H1 (cell line): Measurements from ENCODE around the gene TFCP2L1. TPM values are rescaled to one million over a fixed set of nuclear protein-coding genes. Genes with fewer than 3 reads are reported as not detected.

ENCODE experiments used
- CTCF ChIA-PET: fragments of 300-600 bp; sonication (Branson Sonifier 250); formaldehyde crosslinking; loops from one replicate; lab custom pipeline; 2021; ENCODE audit not compliant: partially characterized antibody; lab: Charles Lee
- POLR2A ChIA-PET: fragments of 300-600 bp; sonication (Branson Sonifier 250); formaldehyde crosslinking; loops from one replicate; lab custom pipeline; 2021; ENCODE audit warnings: inconsistent platforms; ENCODE audit not compliant: partially characterized antibody; lab: Charles Lee
- DNase-seq, 2 experiments: peaks; one replicate each; pipeline versions ENCODE4 v3.0.0 to v3.0.0-alpha.2; 2010 to 2022; ENCODE audit warnings: low spot score in 2 of 2, low read depth in 1 of 2, mixed read lengths in 1 of 2
- FAIRE-seq: peaks from 2 replicates; lab custom pipeline; 2011; peaks lifted over from hg19 to GRCh38; lab: Jason Lieb, UNC
- H2AFZ ChIP-seq: 2 replicates; pipeline ENCODE4 v1.8.1; 2012; ENCODE audit warnings: low read length, inconsistent platforms
- H2AK5ac ChIP-seq: 2 replicates; pipeline ENCODE4 v1.6.1; 2013; ENCODE audit warnings: low read depth, low read length
- H2BK120ac ChIP-seq: replicated peaks from 2 replicates; pipeline ENCODE3; 2013; ENCODE audit warnings: low read depth, low read length, inconsistent platforms
- H2BK12ac ChIP-seq: 2 replicates; pipeline ENCODE4 v1.6.1; 2013; ENCODE audit warnings: low read depth, low read length
- H2BK15ac ChIP-seq: 2 replicates; pipeline ENCODE4 v1.6.1; 2013; ENCODE audit warnings: low read length
- H2BK20ac ChIP-seq: 2 replicates; pipeline ENCODE4 v1.6.1; 2013; ENCODE audit warnings: low read length
- H2BK5ac ChIP-seq: 2 replicates; pipeline ENCODE4 v1.6.1; 2013; ENCODE audit warnings: low read depth, low read length
- H3K14ac ChIP-seq: 2 replicates; pipeline ENCODE4 v1.6.1; 2013; ENCODE audit warnings: inconsistent platforms; ENCODE audit not compliant: insufficient read length
- H3K18ac ChIP-seq: 2 replicates; pipeline ENCODE4 v1.6.1; 2013; ENCODE audit warnings: low read length; ENCODE audit errors: extremely low read depth
- H3K23ac ChIP-seq: 2 replicates; pipeline ENCODE4 v1.6.1; 2013; ENCODE audit warnings: inconsistent platforms; ENCODE audit not compliant: insufficient read length
- H3K23me2 ChIP-seq: 2 replicates; pipeline ENCODE4 v1.6.1; 2013; ENCODE audit warnings: low read depth, low read length
- H3K27ac ChIP-seq: 2 replicates; pipeline ENCODE4 v1.6.1; 2011; ENCODE audit warnings: low read depth, low read length, inconsistent platforms
- H3K27me3 ChIP-seq, 4 experiments: replicated peaks in 1 of 4; 1 replicate in 1 of 4; 2 replicates in 3 of 4; pipeline versions ENCODE4 v1.6.1 to v1.8.1; 2011 to 2013; ENCODE audit warnings: low read length in 3 of 4, mild to moderate bottlenecking in 3 of 4, inconsistent platforms in 2 of 4, mixed read lengths in 2 of 4, moderate library complexity in 1 of 4; ENCODE audit not compliant: control insufficient read depth in 3 of 4, insufficient read depth in 3 of 4; ENCODE audit errors: extremely low read depth in 1 of 4
- H3K36me3 ChIP-seq, 4 experiments: 2 replicates each; pipeline versions ENCODE4 v1.6.1 to v1.8.1; 2011 to 2013; ENCODE audit warnings: mild to moderate bottlenecking in 4 of 4, low read length in 3 of 4, moderate library complexity in 2 of 4, control low read depth in 1 of 4, inconsistent platforms in 1 of 4; ENCODE audit not compliant: insufficient read depth in 4 of 4, control insufficient read depth in 2 of 4
- H3K4ac ChIP-seq: replicated peaks from 2 replicates; pipeline ENCODE3; 2013; ENCODE audit warnings: low read length, low read depth, mixed read lengths, inconsistent platforms; ENCODE audit not compliant: insufficient read length
- H3K4me1 ChIP-seq, 4 experiments: replicated peaks in 1 of 4; 1 replicate in 1 of 4; 2 replicates in 3 of 4; pipeline versions ENCODE4 v1.6.1 to v1.8.1; 2011 to 2013; ENCODE audit warnings: low read length in 3 of 4, inconsistent platforms in 2 of 4, mixed read lengths in 1 of 4; ENCODE audit not compliant: insufficient read depth in 4 of 4, control insufficient read depth in 3 of 4
- H3K4me2 ChIP-seq, 2 experiments: 2 replicates each; pipeline versions ENCODE4 v1.6.1 to v1.8.1; 2011 to 2013; ENCODE audit warnings: low read depth in 2 of 2, low read length in 2 of 2, control low read depth in 1 of 2, inconsistent platforms in 1 of 2, mild to moderate bottlenecking in 1 of 2; ENCODE audit not compliant: insufficient read depth in 1 of 2
- H3K4me3 ChIP-seq, 4 experiments: fragments of 200-600, 300-600 bp in 1 of 4; sonication (generic), shearing (Covaris generic), sonication (Bioruptor Twin) in 1 of 4; 2 replicates each; pipeline versions ENCODE4 v1.5.1 to v1.8.1; 2011 to 2016; ENCODE audit warnings: low read length in 4 of 4, low read depth in 3 of 4, control low read depth in 2 of 4, inconsistent platforms in 2 of 4, mild to moderate bottlenecking in 2 of 4, mixed read lengths in 1 of 4, moderate library complexity in 1 of 4; ENCODE audit not compliant: insufficient read depth in 2 of 4; ENCODE audit errors: extremely low read depth in 1 of 4
- H3K56ac ChIP-seq: replicated peaks from 2 replicates; pipeline ENCODE3; 2013; ENCODE audit warnings: low read depth, mild to moderate bottlenecking, mixed read lengths, low read length, inconsistent platforms; ENCODE audit not compliant: insufficient read length
- H3K79me1 ChIP-seq: 2 replicates; pipeline ENCODE4 v1.6.1; 2013; ENCODE audit warnings: low read depth, low read length, control low read depth
- H3K79me2 ChIP-seq, 2 experiments: 2 replicates each; pipeline versions ENCODE4 v1.6.1 to v1.8.1; 2012 to 2013; ENCODE audit warnings: low read length in 2 of 2, mild to moderate bottlenecking in 2 of 2, inconsistent platforms in 1 of 2; ENCODE audit not compliant: insufficient read depth in 2 of 2, control insufficient read depth in 1 of 2
- H3K9ac ChIP-seq, 4 experiments: replicated peaks in 1 of 4; 1 replicate in 1 of 4; 2 replicates in 3 of 4; pipeline versions ENCODE4 v1.6.1 to v1.8.1; 2011 to 2013; ENCODE audit warnings: low read depth in 3 of 4, low read length in 3 of 4, control low read depth in 2 of 4, mild to moderate bottlenecking in 2 of 4, moderate library complexity in 2 of 4, inconsistent platforms in 1 of 4; ENCODE audit errors: extremely low read depth in 1 of 4
- H3K9me3 ChIP-seq, 2 experiments: 2 replicates each; pipeline versions ENCODE4 v1.6.1 to v1.8.1; 2012 to 2013; ENCODE audit warnings: mild to moderate bottlenecking in 2 of 2, moderate library complexity in 2 of 2, control low read depth in 1 of 2, inconsistent platforms in 1 of 2, low read depth in 1 of 2, low read length in 1 of 2, mixed read lengths in 1 of 2; ENCODE audit not compliant: insufficient read depth in 2 of 2
- H4K20me1 ChIP-seq, 2 experiments: replicated peaks in 1 of 2; 2 replicates each; pipeline versions ENCODE3 to v1.8.1; 2011 to 2013; ENCODE audit warnings: inconsistent platforms in 2 of 2, low read length in 2 of 2, mild to moderate bottlenecking in 1 of 2; ENCODE audit not compliant: insufficient read depth in 2 of 2, control insufficient read depth in 1 of 2
- H4K5ac ChIP-seq: 2 replicates; pipeline ENCODE4 v1.6.1; 2013; ENCODE audit warnings: low read length, low read depth, mixed read lengths, inconsistent platforms; ENCODE audit not compliant: insufficient read length
- H4K8ac ChIP-seq: 2 replicates; pipeline ENCODE4 v1.8.0; 2013; ENCODE audit warnings: mild to moderate bottlenecking, moderate library complexity, low read length, inconsistent platforms; ENCODE audit not compliant: insufficient read depth; ENCODE audit errors: extremely low read depth
- H4K91ac ChIP-seq: replicated peaks from 2 replicates; pipeline ENCODE3; 2013; ENCODE audit warnings: low read length, mixed read lengths, inconsistent platforms; ENCODE audit not compliant: insufficient read length
- CHD2 ChIP-seq: IDR thresholded peaks from 2 replicates; pipeline ENCODE4 v1.6.1; 2012; ENCODE audit warnings: low read length, improper control_type of control experiment
- SIN3A ChIP-seq, 2 experiments: IDR thresholded peaks in 1 of 2; conservative IDR thresholded peaks in 1 of 2; 2 replicates each; pipeline ENCODE4 v1.6.1; 2011 to 2012; ENCODE audit warnings: low read length in 2 of 2, improper control_type of control experiment in 1 of 2, low read depth in 1 of 2, mild to moderate bottlenecking in 1 of 2
- TAF7 ChIP-seq: optimal IDR thresholded peaks from 2 replicates; pipeline ENCODE3; 2011; ENCODE audit warnings: low read depth, mild to moderate bottlenecking, inconsistent platforms, low read length, moderate library complexity, borderline replicate concordance
- WGBS, 2 experiments: shearing (Covaris generic) in 1 of 2; methylation state at CpG; one replicate each; pipeline versions ENCODE4 v1.1.6 to v1.1.7; 2013 to 2015; ENCODE audit warnings: low lambda C conversion rate in 2 of 2, mixed read lengths in 2 of 2, inconsistent platforms in 1 of 2, low coverage in 1 of 2, missing lambda C conversion rate in 1 of 2; ENCODE audit not compliant: insufficient replicate concordance in 2 of 2, insufficient coverage in 1 of 2, insufficient read length in 1 of 2; ENCODE audit errors: extremely low coverage in 1 of 2, missing lambda C conversion rate in 1 of 2; 5-methylcytosine and 5-hydroxymethylcytosine counted together
- polyA plus RNA-seq, 7 experiments: library from polyadenylated mRNA; depleted of rRNA in 3 of 7; stranded (reverse) in 5 of 7; unstranded in 2 of 7; fragments of >200 nt in 5 of 7; fragments of 200-250 nt in 2 of 7; gene quantifications; 1 replicate in 5 of 7; 2 replicates in 1 of 7; 4 replicates in 1 of 7; pipeline versions ENCODE4 v1.2.1 to v1.2.3, GENCODE V29; 2011 to 2013; ENCODE audit warnings: missing spikeins in 2 of 7, mixed read lengths in 2 of 7
- total RNA-seq: library from RNA; stranded (reverse); fragmentation: NEBNext Ultra II Directional; extraction: Animal tissue kit (Norgen Biotek cat#: 25700); gene quantifications from 2 replicates; pipeline ENCODE4 v1.2.1, GENCODE V29; 2021

The TFCP2L1 gene
- total and polyA plus RNA-seq, 2 of the 8 experiments (the other 6 are each of a cell fraction or from before 2014, with no cell fraction given), result 1.5 to 3.8 TPM

- no peaks in the 10 kb centered on the region for H3K36me3 ChIP-seq
- H2AK5ac ChIP-seq, result no peak overlapping the region
- no peak overlapping the region for H3K4ac ChIP-seq
- H3K23ac ChIP-seq, result no peak overlapping the region
- H4K20me1 ChIP-seq, result no peaks in the 10 kb centered on the region
- POLR2A ChIA-PET, result no interaction called here
- no peaks in the 10 kb centered on the region; a peak in 1 of 7 replicates for H3K4me1 ChIP-seq
- no peak overlapping the region for H3K27ac ChIP-seq
- CTCF ChIA-PET, result interaction anchor here (0.8 to 1.2 kb wide), 2 partner anchors 10 to 120 kb away, joined by 3 read pairs; no protein-coding TSS in a partner anchor
- no peak overlapping the region for H3K4me3 ChIP-seq
- H4K5ac ChIP-seq, result no peak overlapping the region
- no peak overlapping the region for H2BK120ac ChIP-seq
- no peaks in the 10 kb centered on the region for H3K23me2 ChIP-seq
- H2BK12ac ChIP-seq, result no peak overlapping the region
- H3K9ac ChIP-seq, result no peak overlapping the region
- no peak overlapping the region for H3K18ac ChIP-seq
- TF ChIP-seq SIN3A (conservative IDR thresholded peaks at IDR 0.05 in 1 of 2, IDR thresholded peaks at IDR 0.05 in 1 of 2; ENCODE audit: low read depth in 1 of 2, low read length in 2 of 2) (no peak), TAF7 (no peak), CHD2 (no peak)
- 0 out of 7 replicates have a peak, but pooled peaks cover 0 to 2% (median 0%) of the 10 kb centered on the region in 4 experiments for H3K27me3 ChIP-seq
- no peak overlapping the region for H4K8ac ChIP-seq
- H3K56ac ChIP-seq, result no peak overlapping the region
- no peak overlapping the region for H3K14ac ChIP-seq
- WGBS, 2 experiments, result 94% methylated on average over 4 of the region's 4 CpGs; no CpG with 5 or more reads in 1 of the 2 experiments
- no peaks in the 10 kb centered on the region for H3K79me1 ChIP-seq
- H2BK15ac ChIP-seq, result no peak overlapping the region
- no peak overlapping the region for H2BK20ac ChIP-seq
- no peak overlapping the region for H2BK5ac ChIP-seq
- H4K91ac ChIP-seq, result no peak overlapping the region
- H3K9me3 ChIP-seq, result no peaks in the 10 kb centered on the region
- no peak overlapping the region for H3K4me2 ChIP-seq
- H2AFZ ChIP-seq, result no peak overlapping the region
- no peak for DNase-seq
- no peaks in the 10 kb centered on the region for H3K79me2 ChIP-seq
- no peak for FAIRE-seq
Measured at GRCh38 chr2:121247534-121247933, 37.5 kb downstream of the TFCP2L1 start.
